ENCODE measurements around the gene LLGL1. TPM values are rescaled to one million over a fixed set of nuclear protein-coding genes. Genes with fewer than 3 reads are reported as not detected.

LLGL1 gene
- total RNA-seq, 2 donors from 2014 or later, result 6.6 to 11.4 TPM

DNA sequence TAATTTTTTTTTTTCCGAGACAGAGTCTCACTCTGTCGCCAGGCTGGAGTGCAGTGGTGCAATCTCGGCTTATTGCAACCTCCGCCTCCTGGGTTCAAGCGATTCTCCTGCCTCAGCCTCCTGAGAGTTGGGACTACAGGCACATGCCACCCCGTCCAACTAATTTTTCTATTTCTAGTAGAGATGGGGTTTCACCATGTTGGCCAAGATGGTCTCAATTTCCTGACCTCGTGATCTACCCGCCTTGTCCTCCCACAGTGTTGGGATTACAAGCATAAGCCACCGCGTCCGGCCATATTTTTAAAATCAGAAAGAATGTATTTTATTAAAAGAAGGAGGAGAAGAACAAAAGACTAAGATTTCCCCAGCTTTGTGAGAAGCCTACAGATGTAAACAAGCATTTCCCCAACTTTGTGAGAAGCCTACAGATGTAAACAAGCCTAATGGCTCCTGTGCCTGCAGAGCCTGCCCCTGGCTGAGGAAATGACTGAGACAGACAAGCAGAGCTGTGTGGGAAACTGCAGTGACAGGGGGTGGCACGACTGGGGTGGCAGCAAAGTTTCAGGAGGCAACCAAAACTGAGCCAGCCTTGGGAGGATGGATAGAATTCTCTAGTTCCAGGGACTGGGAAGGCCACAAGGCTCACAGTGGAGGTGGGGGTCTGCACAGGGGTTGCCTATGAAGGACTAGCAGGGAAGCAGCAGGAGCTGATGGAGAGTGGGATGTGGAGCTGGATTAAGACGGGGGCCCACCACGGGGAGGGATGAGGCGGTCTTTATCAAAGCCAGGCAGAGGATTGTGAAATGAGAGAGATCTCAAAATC, 66.5 kb downstream of the LLGL1 start:
- DNase-seq (no peak), ATAC-seq (no peak)
- 91 to 93% methylated on average over 15 of the region's 15 CpGs for WGBS, 2 donors
- Histone ChIP-seq H3K9me3 (no peaks in the 10 kb centered on the region), H3K4me3 (no peak overlapping the region), H3K4me1 (no peaks in the 10 kb centered on the region), H3K36me3 (replicated peaks in 1 of 2; ENCODE audit: insufficient read depth in 1 of 2, low read depth in 2 of 2) (peaks cover 0 to 17% of the 10 kb centered on the region in 2 donors), H3K27me3 (no peaks in the 10 kb centered on the region), H3K27ac (no peak overlapping the region)
- TF ChIP-seq POLR2A (IDR thresholded peaks at IDR 0.05), result no peak
- TF ChIP-seq, protein P1, sequence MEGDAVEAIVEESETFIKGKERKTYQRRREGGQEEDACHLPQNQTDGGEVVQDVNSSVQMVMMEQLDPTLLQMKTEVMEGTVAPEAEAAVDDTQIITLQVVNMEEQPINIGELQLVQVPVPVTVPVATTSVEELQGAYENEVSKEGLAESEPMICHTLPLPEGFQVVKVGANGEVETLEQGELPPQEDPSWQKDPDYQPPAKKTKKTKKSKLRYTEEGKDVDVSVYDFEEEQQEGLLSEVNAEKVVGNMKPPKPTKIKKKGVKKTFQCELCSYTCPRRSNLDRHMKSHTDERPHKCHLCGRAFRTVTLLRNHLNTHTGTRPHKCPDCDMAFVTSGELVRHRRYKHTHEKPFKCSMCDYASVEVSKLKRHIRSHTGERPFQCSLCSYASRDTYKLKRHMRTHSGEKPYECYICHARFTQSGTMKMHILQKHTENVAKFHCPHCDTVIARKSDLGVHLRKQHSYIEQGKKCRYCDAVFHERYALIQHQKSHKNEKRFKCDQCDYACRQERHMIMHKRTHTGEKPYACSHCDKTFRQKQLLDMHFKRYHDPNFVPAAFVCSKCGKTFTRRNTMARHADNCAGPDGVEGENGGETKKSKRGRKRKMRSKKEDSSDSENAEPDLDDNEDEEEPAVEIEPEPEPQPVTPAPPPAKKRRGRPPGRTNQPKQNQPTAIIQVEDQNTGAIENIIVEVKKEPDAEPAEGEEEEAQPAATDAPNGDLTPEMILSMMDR (IDR thresholded peaks at IDR 0.05), result no peak
- intact Hi-C loops (cut with DNase I), result no loop called here

Other genes with a start within 250 kb of the LLGL1 start
- gene ATPAF2, start 186.5 kb upstream of the LLGL1 start, total RNA-seq, result 10 to 100 TPM; 10.9 to 34.3 TPM
- gene GID4, start 186.2 kb upstream of the LLGL1 start, total RNA-seq, result 10 to 100 TPM in 1 of 2 donors, 1 to 10 TPM in 1; 3.6 to 20.4 TPM
- gene DRG2, start 137.7 kb upstream of the LLGL1 start, total RNA-seq, result 10 to 100 TPM; 17.8 to 30.1 TPM
- gene MYO15A, start 116.9 kb upstream of the LLGL1 start, total RNA-seq, result 1 to 10 TPM in 1 of 2 donors, under 1 TPM in 1; under 0.01 to 1.3 TPM
- 10 to 100 TPM; 45.4 to 48.8 TPM for gene ALKBH5, start 41.8 kb upstream of the LLGL1 start, total RNA-seq
- 100 to 1,000 TPM; 154 to 173 TPM for gene FLII, start 33.1 kb downstream of the LLGL1 start, total RNA-seq
- 10 to 100 TPM; 16.2 to 21.8 TPM for gene MIEF2, start 35.0 kb downstream of the LLGL1 start, total RNA-seq
- 10 to 100 TPM; 13.2 to 22.3 TPM for gene TOP3A, start 89.4 kb downstream of the LLGL1 start, total RNA-seq
- 1 to 10 TPM; 7.9 to 9.1 TPM for gene SMCR8, start 89.7 kb downstream of the LLGL1 start, total RNA-seq
- gene SHMT1, start 137.9 kb downstream of the LLGL1 start, total RNA-seq, result 10 to 100 TPM; 10.1 to 16.5 TPM
- gene EVPLL, start 152.1 kb downstream of the LLGL1 start, total RNA-seq, result not detected

All from body of pancreas (tissue), 4 donors.